ENCODE data around the gene STK32C. TPM values are rescaled to one million over a fixed set of nuclear protein-coding genes. Genes with fewer than 3 reads are reported as not detected.
"Not testable (repeated sequence)": the region's sequence is repeated elsewhere in the genome, so short reads cannot be mapped to it uniquely, and the experiment has no call there.

Gene STK32C
- total RNA-seq, 4 donors from 2014 or later, result 4.8 to 6.4 (median 5.7) TPM

DNA sequence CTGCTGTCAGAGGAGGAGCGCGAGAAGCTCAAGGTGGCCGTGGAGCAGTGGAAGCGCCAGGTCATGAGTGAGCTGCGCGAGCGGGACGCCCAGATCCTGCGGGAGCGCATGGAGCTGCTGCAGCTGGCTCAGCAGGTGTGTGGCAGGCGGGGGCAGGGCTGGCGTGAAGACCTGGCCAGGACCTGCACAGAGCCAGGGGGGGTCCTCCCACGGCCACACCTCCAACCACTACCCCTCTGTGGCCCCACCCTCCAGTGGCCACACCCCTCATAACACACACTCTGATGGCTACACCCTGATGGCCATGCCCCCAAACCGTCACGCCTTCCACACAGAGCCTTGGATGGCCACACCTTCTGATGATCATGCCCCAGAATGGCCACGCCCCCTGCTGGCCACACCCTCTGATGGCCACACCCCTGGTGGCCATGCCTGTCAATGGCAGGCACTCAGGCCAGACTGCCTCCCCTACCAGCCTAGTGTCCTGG lies 144.4 kb downstream of the STK32C start:
- H3K4me3 ChIP-seq (ENCODE audit: low read depth, poor library complexity, severe bottlenecking), result no peak overlapping the region
- 38 to 76% methylated on average over 9 to 15 of the region's 16 CpGs for WGBS, 2 donors
- intact Hi-C loops (cut with DNase I; ENCODE audit: low total_unique reads), result no loop called here
- TF ChIP-seq, protein P1, sequence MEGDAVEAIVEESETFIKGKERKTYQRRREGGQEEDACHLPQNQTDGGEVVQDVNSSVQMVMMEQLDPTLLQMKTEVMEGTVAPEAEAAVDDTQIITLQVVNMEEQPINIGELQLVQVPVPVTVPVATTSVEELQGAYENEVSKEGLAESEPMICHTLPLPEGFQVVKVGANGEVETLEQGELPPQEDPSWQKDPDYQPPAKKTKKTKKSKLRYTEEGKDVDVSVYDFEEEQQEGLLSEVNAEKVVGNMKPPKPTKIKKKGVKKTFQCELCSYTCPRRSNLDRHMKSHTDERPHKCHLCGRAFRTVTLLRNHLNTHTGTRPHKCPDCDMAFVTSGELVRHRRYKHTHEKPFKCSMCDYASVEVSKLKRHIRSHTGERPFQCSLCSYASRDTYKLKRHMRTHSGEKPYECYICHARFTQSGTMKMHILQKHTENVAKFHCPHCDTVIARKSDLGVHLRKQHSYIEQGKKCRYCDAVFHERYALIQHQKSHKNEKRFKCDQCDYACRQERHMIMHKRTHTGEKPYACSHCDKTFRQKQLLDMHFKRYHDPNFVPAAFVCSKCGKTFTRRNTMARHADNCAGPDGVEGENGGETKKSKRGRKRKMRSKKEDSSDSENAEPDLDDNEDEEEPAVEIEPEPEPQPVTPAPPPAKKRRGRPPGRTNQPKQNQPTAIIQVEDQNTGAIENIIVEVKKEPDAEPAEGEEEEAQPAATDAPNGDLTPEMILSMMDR (IDR thresholded peaks at IDR 0.05), result no peak
- TF ChIP-seq POLR2A (IDR thresholded peaks at IDR 0.05), result no peak
- no peak for DNase-seq (ENCODE audit: low spot score in 2 of 2)

DNA sequence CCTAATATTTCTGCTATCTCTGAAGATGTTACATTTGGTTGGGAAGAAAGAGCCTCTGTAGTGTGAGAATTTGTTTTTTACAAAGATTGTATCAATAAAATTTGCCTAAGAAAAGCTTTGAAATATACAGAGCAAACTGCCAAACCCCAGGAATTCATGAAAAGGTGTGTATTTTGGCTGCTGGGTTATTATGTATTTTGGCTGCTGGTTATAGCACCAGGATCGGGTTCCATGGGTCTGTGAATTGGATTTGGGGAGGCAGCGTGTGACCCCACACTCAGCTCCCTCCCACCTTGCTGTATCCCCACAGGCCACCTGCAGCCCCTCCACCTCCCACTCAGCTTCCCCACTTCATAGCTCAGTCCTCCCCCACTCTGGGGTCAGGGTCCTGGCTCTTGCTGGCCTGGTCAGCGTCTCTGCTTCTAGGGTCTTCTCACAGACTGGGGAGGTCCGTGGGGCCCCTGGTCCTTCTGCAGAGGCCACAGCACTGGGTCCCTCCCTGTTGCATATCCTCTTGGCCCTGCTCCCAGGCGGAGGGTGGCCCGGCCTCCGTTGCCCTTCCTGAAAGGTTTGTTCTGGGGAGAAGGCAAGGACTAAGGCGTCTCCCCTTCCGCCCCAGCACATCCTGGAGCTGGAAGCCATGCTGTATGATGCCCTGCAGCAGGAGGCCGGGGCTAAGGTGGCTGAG lies 145.0 kb downstream of the STK32C start:
- H3K4me3 ChIP-seq (ENCODE audit: low read depth, poor library complexity, severe bottlenecking), result no peak overlapping the region
- intact Hi-C loops (cut with DNase I; ENCODE audit: low total_unique reads), result no loop called here
- DNase-seq (ENCODE audit: low spot score in 2 of 2), result no peak
- 43 to 47% methylated on average over 10 of the region's 10 CpGs for WGBS, 2 donors
- TF ChIP-seq, protein P1 (IDR thresholded peaks at IDR 0.05), result no peak
- no peak for TF ChIP-seq POLR2A (IDR thresholded peaks at IDR 0.05)

DNA sequence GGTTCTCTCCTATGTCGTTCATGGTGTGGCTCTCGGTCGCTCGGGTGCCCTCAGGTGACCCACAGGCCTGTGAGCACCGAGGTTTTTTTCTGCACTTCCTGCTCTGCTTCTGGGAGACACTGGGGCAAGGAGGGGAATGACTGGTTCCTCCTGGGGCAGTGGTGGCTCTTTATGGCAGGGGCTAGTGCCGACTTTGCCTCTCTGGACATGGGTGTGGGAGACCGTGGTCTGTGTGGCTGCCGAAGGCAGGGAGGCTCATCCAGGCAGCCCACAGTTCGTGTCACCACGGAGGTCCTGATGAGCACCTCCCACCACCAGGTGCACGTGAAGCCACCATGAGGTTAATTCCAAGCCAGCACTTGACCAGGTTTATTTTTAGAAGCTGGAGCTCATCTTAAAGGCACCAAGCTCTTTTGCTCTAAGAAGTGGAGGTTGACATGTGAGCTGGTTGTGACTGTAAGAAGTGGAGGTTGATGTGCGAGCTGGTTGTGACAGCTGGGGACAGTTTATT lies 145.7 kb downstream of the STK32C start:
- intact Hi-C loops (cut with DNase I; ENCODE audit: low total_unique reads), result no loop called here
- no peak overlapping the region for H3K4me3 ChIP-seq (ENCODE audit: low read depth, poor library complexity, severe bottlenecking)
- DNase-seq (ENCODE audit: low spot score in 2 of 2), result no peak
- TF ChIP-seq, protein P1 (IDR thresholded peaks at IDR 0.05), result no peak
- TF ChIP-seq POLR2A (IDR thresholded peaks at IDR 0.05), result no peak
- 37 to 44% methylated on average over 12 of the region's 12 CpGs for WGBS, 2 donors

DNA sequence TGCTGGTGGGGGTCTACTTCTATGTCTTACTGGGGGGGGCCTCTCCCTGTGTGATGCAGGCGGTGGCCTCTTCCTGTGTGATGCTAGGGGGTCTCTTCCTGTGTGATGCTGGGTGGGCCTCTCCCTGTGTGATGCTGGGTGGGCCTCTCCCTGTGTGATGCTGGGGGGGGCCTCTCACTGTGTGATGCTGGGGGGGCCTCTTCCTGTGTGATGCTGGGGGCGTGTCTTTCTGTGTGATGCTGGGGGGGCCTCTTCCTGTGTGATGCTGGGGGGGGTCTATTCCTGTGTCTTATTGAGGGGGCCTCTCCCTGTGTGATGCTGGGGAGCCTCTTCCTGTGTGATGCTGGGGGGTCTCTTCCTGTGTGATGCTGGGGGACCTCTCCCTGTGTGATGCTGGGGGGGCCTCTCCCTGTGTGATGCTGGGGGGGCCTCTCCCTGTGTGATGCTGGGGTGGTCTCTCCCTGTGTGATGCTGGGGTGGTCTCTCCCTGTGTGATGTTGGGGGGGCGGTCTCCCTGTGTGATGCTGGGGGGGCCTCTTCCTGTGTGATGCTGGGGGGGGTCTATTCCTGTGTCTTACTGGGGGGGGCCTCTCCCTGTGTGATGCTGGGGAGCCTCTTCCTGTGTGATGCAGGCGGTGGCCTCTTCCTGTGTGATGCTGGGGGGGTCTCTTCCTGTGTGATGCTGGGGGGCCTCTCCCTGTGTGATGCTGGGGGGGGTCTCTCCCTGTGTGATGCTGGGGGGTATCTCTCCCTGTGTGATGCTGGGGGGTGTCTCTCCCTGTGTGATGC lies 146.7 kb downstream of the STK32C start:
- WGBS, 2 donors, result 60 to 71% methylated on average over 1 of the region's 4 CpGs
- intact Hi-C loops (cut with DNase I; ENCODE audit: low total_unique reads); H3K4me3 ChIP-seq (ENCODE audit: low read depth, poor library complexity, severe bottlenecking); DNase-seq (ENCODE audit: low spot score in 2 of 2): not testable (repeated sequence)

DNA sequence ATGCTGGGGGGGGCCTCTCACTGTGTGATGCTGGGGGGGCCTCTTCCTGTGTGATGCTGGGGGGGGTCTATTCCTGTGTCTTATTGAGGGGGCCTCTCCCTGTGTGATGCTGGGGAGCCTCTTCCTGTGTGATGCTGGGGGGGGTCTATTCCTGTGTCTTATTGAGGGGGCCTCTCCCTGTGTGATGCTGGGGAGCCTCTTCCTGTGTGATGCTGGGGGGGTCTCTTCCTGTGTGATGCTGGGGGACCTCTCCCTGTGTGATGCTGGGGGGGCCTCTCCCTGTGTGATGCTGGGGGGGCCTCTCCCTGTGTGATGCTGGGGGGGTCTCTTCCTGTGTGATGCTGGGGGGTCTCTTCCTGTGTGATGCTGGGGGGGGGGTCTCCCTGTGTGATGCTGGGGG lies 147.5 kb downstream of the STK32C start:
- DNase-seq (ENCODE audit: low spot score in 2 of 2); H3K4me3 ChIP-seq (ENCODE audit: low read depth, poor library complexity, severe bottlenecking); intact Hi-C loops (cut with DNase I; ENCODE audit: low total_unique reads): not testable (repeated sequence)

DNA sequence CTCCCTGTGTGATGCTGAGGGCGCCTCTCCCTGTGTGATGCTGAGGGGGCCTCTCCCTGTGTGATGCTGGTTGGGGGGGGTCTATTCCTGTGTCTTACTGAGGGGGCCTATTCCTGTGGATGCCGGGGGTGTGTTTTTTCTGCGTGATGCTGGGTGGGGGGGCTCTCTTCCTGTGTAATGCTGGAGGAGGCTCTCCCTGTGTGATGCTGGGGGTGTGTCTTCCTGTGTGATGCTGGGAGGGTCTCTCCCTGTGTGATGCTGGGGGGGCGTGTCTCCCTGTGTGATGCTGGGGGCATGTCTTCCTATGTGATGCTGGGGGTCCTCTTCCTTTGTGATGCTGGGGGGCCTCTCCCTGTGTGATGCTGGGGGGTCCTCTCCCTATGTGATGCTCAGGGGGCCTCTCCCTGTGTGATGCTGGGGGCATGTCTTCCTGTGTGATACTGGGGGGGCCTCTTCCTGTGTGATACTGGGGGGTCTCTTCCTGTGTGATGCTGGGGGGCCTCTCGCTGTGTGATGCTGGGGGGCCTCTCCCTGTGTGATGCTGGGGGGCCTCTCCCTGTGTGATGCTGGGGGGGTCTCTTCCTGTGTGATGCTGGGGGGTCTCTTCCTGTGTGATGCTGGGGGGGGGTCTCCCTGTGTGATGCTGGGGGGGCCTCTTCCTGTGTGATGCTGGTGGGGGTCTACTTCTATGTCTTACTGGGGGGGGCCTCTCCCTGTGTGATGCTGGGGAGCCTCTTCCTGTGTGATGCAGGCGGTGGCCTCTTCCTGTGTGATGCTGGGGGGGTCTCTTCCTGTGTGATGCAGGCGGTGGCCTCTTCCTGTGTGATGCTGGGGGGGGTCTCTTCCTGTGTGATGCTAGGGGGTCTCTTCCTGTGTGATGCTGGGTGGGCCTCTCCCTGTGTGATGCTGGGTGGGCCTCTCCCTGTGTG lies 148.2 kb downstream of the STK32C start:
- 80 to 86% methylated on average over 1 to 3 of the region's 7 CpGs for WGBS, 2 donors
- intact Hi-C loops (cut with DNase I; ENCODE audit: low total_unique reads); DNase-seq (ENCODE audit: low spot score in 2 of 2); H3K4me3 ChIP-seq (ENCODE audit: low read depth, poor library complexity, severe bottlenecking): not testable (repeated sequence)
